GM19324 (cell line): Measurements from ENCODE around the gene GLYR1.

ENCODE experiments used
- ATAC-seq: cut with Tn5 transposase; IDR thresholded peaks from one replicate; pipeline ENCODE4 v1.9.1; 2021; ENCODE audit warnings: mild to moderate bottlenecking, moderate library complexity; ENCODE audit not compliant: unreplicated experiment, low FRiP score

The GLYR1 gene

GRCh38 chr16:4769306-4769638 lies 77.8 kb downstream of the GLYR1 start:
- ATAC-seq, result no peak

GRCh38 chr16:4768549-4769305 lies 78.4 kb downstream of the GLYR1 start:
- peak; percentile 69 for ATAC-seq

GRCh38 chr16:4767872-4768548 lies 79.1 kb downstream of the GLYR1 start:
- no peak for ATAC-seq

- peak; percentile 85 for ATAC-seq
These were observed 80.0 kb downstream of the GLYR1 start, which contains the start of gene ZNF500 for GRCh38 chr16:4766875-4767628. ZNF500 (minus strand) TSS chr16:4767162; CDS start chr16:4765978, 1,184 bp downstream.

GRCh38 chr16:4765511-4766474 lies 81.3 kb downstream of the GLYR1 start:
- no peak for ATAC-seq

GRCh38 chr16:4763791-4764190 lies 83.3 kb downstream of the GLYR1 start:
- ATAC-seq, result no peak

- ATAC-seq, result no peak
These were observed 84.9 kb downstream of the GLYR1 start for GRCh38 chr16:4762205-4762604.

GRCh38 chr16:4760221-4760910 lies 86.7 kb downstream of the GLYR1 start:
- ATAC-seq, result no peak

GRCh38 chr16:4755687-4756086 lies 91.4 kb downstream of the GLYR1 start:
- ATAC-seq, result no peak

GRCh38 chr16:4754865-4755264 lies 92.2 kb downstream of the GLYR1 start:
- no peak for ATAC-seq

GRCh38 chr16:4753227-4753626 lies 93.9 kb downstream of the GLYR1 start:
- no peak for ATAC-seq
